Astrocyte (in vitro differentiated cells and primary cell): ENCODE results near the gene SIGLEC6.

ENCODE experiments used
- EZH2 ChIP-seq: IDR thresholded peaks from 2 replicates; pipeline ENCODE4 v1.6.1; 2012; ENCODE audit warnings: mild to moderate bottlenecking, low read length, inconsistent platforms; ENCODE audit not compliant: insufficient read depth
- TF ChIP-seq, protein P1 (sequence below): IDR thresholded peaks from 2 replicates; pipeline ENCODE4 v1.5.1; 2011; ENCODE audit warnings: low read depth, mild to moderate bottlenecking, inconsistent platforms, low read length, moderate library complexity; ENCODE audit not compliant: insufficient read depth

- TF ChIP-seq, protein P1, sequence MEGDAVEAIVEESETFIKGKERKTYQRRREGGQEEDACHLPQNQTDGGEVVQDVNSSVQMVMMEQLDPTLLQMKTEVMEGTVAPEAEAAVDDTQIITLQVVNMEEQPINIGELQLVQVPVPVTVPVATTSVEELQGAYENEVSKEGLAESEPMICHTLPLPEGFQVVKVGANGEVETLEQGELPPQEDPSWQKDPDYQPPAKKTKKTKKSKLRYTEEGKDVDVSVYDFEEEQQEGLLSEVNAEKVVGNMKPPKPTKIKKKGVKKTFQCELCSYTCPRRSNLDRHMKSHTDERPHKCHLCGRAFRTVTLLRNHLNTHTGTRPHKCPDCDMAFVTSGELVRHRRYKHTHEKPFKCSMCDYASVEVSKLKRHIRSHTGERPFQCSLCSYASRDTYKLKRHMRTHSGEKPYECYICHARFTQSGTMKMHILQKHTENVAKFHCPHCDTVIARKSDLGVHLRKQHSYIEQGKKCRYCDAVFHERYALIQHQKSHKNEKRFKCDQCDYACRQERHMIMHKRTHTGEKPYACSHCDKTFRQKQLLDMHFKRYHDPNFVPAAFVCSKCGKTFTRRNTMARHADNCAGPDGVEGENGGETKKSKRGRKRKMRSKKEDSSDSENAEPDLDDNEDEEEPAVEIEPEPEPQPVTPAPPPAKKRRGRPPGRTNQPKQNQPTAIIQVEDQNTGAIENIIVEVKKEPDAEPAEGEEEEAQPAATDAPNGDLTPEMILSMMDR = no peak
- no peak for TF ChIP-seq EZH2
Observed at GRCh38 chr19:51541458-51542357, 10.2 kb upstream of the SIGLEC6 start.
